HepG2 (cell line): ENCODE measurements around the gene MKS1. TPM values are rescaled to one million over a fixed set of nuclear protein-coding genes. Genes with fewer than 3 reads are reported as not detected.

Experiments
- ATAC-seq: fragments of 200-7000 bp; cut with Tn5 transposase; 3 replicates; pipeline ENCODE4 v1.9.1; 2020; ENCODE audit warnings: mild to moderate bottlenecking, moderate library complexity
- BruUV-seq: library from RNA; stranded (reverse); fragments of 400-500 nt; replicated peaks from 2 replicates; lab custom pipeline; 2021; lab: Mats Ljungman, UMichigan
- CTCF ChIA-PET: fragments of 300-600 bp; formaldehyde crosslinking; extraction: SDS; loops from one replicate; lab custom pipeline; 2021; ENCODE audit warnings: low total read pairs, inconsistent platforms, low intra/inter-chr PET ratio; lab: Yijun Ruan, JAX
- POLR2A ChIA-PET: fragments of 350-600 bp; sonication (Branson Sonifier 250); formaldehyde crosslinking; loops from one replicate; lab custom pipeline; 2020; ENCODE audit warnings: antibody characterized with exemption, inconsistent platforms; lab: Yijun Ruan, JAX
- DNase-seq: peaks from one replicate; pipeline ENCODE4 v3.0.0-alpha.2; 2015; ENCODE audit warnings: low spot score
- FAIRE-seq: peaks from 3 replicates; lab custom pipeline; 2011; peaks lifted over from hg19 to GRCh38; lab: Jason Lieb, UNC
- H2AFZ ChIP-seq: one replicate; pipeline ENCODE4 v1.6.1; 2011; ENCODE audit warnings: low read length, inconsistent platforms
- H3K27ac ChIP-seq: fragments of 300-600 bp; 3 replicates; pipeline ENCODE4 v1.8.0; 2011; ENCODE audit warnings: mixed run types, mild to moderate bottlenecking, mixed read lengths, low read length, inconsistent platforms; ENCODE audit not compliant: insufficient read depth; ENCODE audit errors: extremely low read length
- H3K27me3 ChIP-seq, 2 experiments: fragments of 200-600 bp in 1 of 2; 2 replicates in 1 of 2; 3 replicates in 1 of 2; pipeline versions ENCODE4 v1.6.0 to v1.8.0; 2011; ENCODE audit warnings: low read length in 2 of 2, mild to moderate bottlenecking in 2 of 2, moderate library complexity in 2 of 2, inconsistent platforms in 1 of 2; ENCODE audit not compliant: insufficient read depth in 2 of 2, control insufficient read depth in 1 of 2
- H3K36me3 ChIP-seq, 2 experiments: fragments of 200-600 bp in 1 of 2; replicated peaks in 1 of 2; 2 replicates in 1 of 2; 3 replicates in 1 of 2; pipeline versions ENCODE4 v1.5.1 to v1.8.0; 2011; ENCODE audit warnings: low read length in 2 of 2, inconsistent platforms in 1 of 2; ENCODE audit not compliant: insufficient read depth in 2 of 2, control insufficient read depth in 1 of 2
- H3K4me1 ChIP-seq: 2 replicates; pipeline ENCODE4 v1.5.1; 2012; ENCODE audit warnings: low read length, inconsistent platforms; ENCODE audit not compliant: insufficient read depth
- H3K4me2 ChIP-seq: 2 replicates; pipeline ENCODE4 v1.6.0; 2011; ENCODE audit warnings: low read depth, low read length, inconsistent platforms
- H3K4me3 ChIP-seq, 3 experiments: fragments of 200-600 bp in 1 of 3; sonication (generic), shearing (Covaris generic) in 1 of 3; replicated peaks in 1 of 3; 2 replicates each; pipeline ENCODE4 v1.5.1; 2011 to 2016; ENCODE audit warnings: low read length in 3 of 3, inconsistent platforms in 2 of 3, low read depth in 2 of 3, mild to moderate bottlenecking in 2 of 3, control low read depth in 1 of 3, mixed read lengths in 1 of 3; ENCODE audit not compliant: insufficient read depth in 1 of 3
- H3K79me2 ChIP-seq: one replicate; pipeline ENCODE4 v1.6.1; 2011; ENCODE audit warnings: low read length, inconsistent platforms; ENCODE audit not compliant: insufficient read depth
- H3K9ac ChIP-seq: 2 replicates; pipeline ENCODE4 v1.6.0; 2011; ENCODE audit warnings: mild to moderate bottlenecking, low read depth, low read length, inconsistent platforms; ENCODE audit not compliant: insufficient read depth
- H3K9me3 ChIP-seq: 2 replicates; pipeline ENCODE4 v1.5.1; 2012; ENCODE audit warnings: mild to moderate bottlenecking, low read length
- H4K20me1 ChIP-seq: 2 replicates; pipeline ENCODE4 v1.6.0; 2011; ENCODE audit warnings: inconsistent platforms, mild to moderate bottlenecking, low read length, moderate library complexity; ENCODE audit not compliant: insufficient read depth
- GATAD1 ChIP-seq: IDR thresholded peaks from 2 replicates; pipeline ENCODE4 v1.6.1; 2016; ENCODE audit warnings: missing genetic modification reagents, missing compliant biosample characterization
- HNRNPK ChIP-seq: fragments of 200-400 bp; formaldehyde crosslinking; IDR thresholded peaks from 2 replicates; pipeline ENCODE4 v1.6.1; 2018; ENCODE audit warnings: low read length, low read depth, moderate library complexity, mild to moderate bottlenecking; ENCODE audit not compliant: poor library complexity, severe bottlenecking
- MATR3 ChIP-seq: sonication (generic); formaldehyde crosslinking; IDR thresholded peaks from 2 replicates; pipeline ENCODE4 v1.4.0; 2020; ENCODE audit warnings: missing genetic modification reagents
- MYPOP ChIP-seq: sonication (generic); formaldehyde crosslinking; IDR thresholded peaks from 2 replicates; pipeline ENCODE4 v1.8.1; 2023; ENCODE audit warnings: mild to moderate bottlenecking, moderate library complexity, missing genetic modification reagents
- NAIF1 ChIP-seq: sonication (generic); formaldehyde crosslinking; IDR thresholded peaks from 2 replicates; pipeline ENCODE4 v1.5.0; 2020; ENCODE audit warnings: mild to moderate bottlenecking, missing genetic modification reagents, borderline replicate concordance
- POLR2AphosphoS2 ChIP-seq: IDR thresholded peaks from 2 replicates; pipeline ENCODE4 v1.6.1; 2011; ENCODE audit warnings: low read depth, low read length, improper control_type of control experiment
- SAP130 ChIP-seq: IDR thresholded peaks from 2 replicates; pipeline ENCODE4 v1.6.1; 2016; ENCODE audit warnings: low read depth
- STAG1 ChIP-seq: sonication (generic); formaldehyde crosslinking; IDR thresholded peaks from 2 replicates; pipeline ENCODE4 v1.4.0; 2020; ENCODE audit warnings: missing genetic modification reagents
- ZBTB7B ChIP-seq: sonication (generic); formaldehyde crosslinking; IDR thresholded peaks from 2 replicates; pipeline ENCODE4 v1.4.0; 2020; ENCODE audit warnings: missing genetic modification reagents
- ZFP36 ChIP-seq: fragments of 150-350 bp; IDR thresholded peaks from 2 replicates; pipeline ENCODE4 v1.6.1; 2018; ENCODE audit warnings: borderline replicate concordance, low read length, low read depth; ENCODE audit not compliant: partially characterized antibody
- ZFP90 ChIP-seq: sonication (generic); formaldehyde crosslinking; IDR thresholded peaks from 2 replicates; pipeline ENCODE4 v1.8.0; 2022; ENCODE audit warnings: missing genetic modification reagents, mild to moderate bottlenecking, inconsistent platforms, borderline replicate concordance
- ZNF235 ChIP-seq: sonication (generic); formaldehyde crosslinking; IDR thresholded peaks from 2 replicates; pipeline ENCODE4 v1.8.1; 2023; ENCODE audit warnings: mild to moderate bottlenecking, missing genetic modification reagents, borderline replicate concordance
- ZNF33A ChIP-seq: sonication (generic); formaldehyde crosslinking; IDR thresholded peaks from 2 replicates; pipeline ENCODE4 v1.5.1; 2020; ENCODE audit warnings: missing genetic modification reagents, mild to moderate bottlenecking, moderate library complexity, borderline replicate concordance
- ZNF546 ChIP-seq: sonication (generic); formaldehyde crosslinking; conservative IDR thresholded peaks from 2 replicates; pipeline ENCODE4 v1.8.1; 2023; ENCODE audit warnings: mild to moderate bottlenecking, missing genetic modification reagents
- ZNF770 ChIP-seq: sonication (generic); formaldehyde crosslinking; IDR thresholded peaks from 2 replicates; pipeline ENCODE4 v1.5.0; 2020; ENCODE audit warnings: mild to moderate bottlenecking, missing genetic modification reagents
- WGBS: methylation state at CpG from one replicate; pipeline ENCODE4 v1.1.6; 2017; ENCODE audit warnings: low lambda C conversion rate; 5-methylcytosine and 5-hydroxymethylcytosine counted together
- in situ Hi-C: cut with HindIII; loops from 2 replicates; pipeline ENCODE4 v1.10.0; 2017; ENCODE audit warnings: low pct_unique_long_range_greater_than_20kb; ENCODE audit not compliant: extremely low pct_ligation_motif_present
- intact Hi-C: fragments of 100-400 bp; cut with micrococcal nuclease; formaldehyde crosslinking; loops from one replicate; pipeline ENCODE4 v1.10.0; 2022; ENCODE audit not compliant: unreplicated experiment
- polyA plus RNA-seq, 8 experiments: library from polyadenylated mRNA; depleted of rRNA in 3 of 8; stranded (reverse) in 7 of 8; unstranded in 1 of 8; fragments of >200 nt; fragmentation: Illumina TruSeq in 4 of 8; extraction: Trizol in 4 of 8; gene quantifications; 2 replicates each; pipeline versions ENCODE4 v1.2.1 to v1.2.3, GENCODE V29; 2011 to 2016; ENCODE audit warnings: low read depth in 4 of 8, missing spikeins in 1 of 8, mixed read lengths in 1 of 8; ENCODE audit not compliant: insufficient read depth in 1 of 8
- total RNA-seq, 5 experiments: library from RNA; depleted of rRNA; stranded (reverse); fragments of >200 nt; fragmentation: Illumina TruSeq; extraction: Trizol; gene quantifications; 2 replicates each; pipeline ENCODE4 v1.2.3, GENCODE V29; 2016; ENCODE audit warnings: low read depth in 1 of 5

Gene MKS1
- total and polyA plus RNA-seq, 2 of the 13 experiments (the other 11 are each of a cell fraction or from before 2014, with no cell fraction given): 16.1 to 26.3 TPM

GRCh38 chr17:58265902-58266875 is 47.1 kb upstream of the MKS1 start:
- TF ChIP-seq MYPOP (CRISPR knock-in tag): no peak
- no peak for TF ChIP-seq ZNF235 (CRISPR knock-in tag)
- TF ChIP-seq GATAD1: no peak
- no peak for TF ChIP-seq ZNF33A
- TF ChIP-seq SAP130 (CRISPR knock-in tag): no peak
- no peak for TF ChIP-seq MATR3 (CRISPR knock-in tag)
- TF ChIP-seq ZNF546: no peak
- no peak for TF ChIP-seq STAG1 (CRISPR knock-in tag)
- TF ChIP-seq ZFP90 (CRISPR knock-in tag): no peak
- no peak for TF ChIP-seq ZFP36
- no peak for TF ChIP-seq POLR2AphosphoS2
- TF ChIP-seq ZNF770 (CRISPR knock-in tag): no peak
- TF ChIP-seq HNRNPK: no peak
- no peak for TF ChIP-seq NAIF1
- TF ChIP-seq ZBTB7B (CRISPR knock-in tag): no peak
- intact Hi-C loops: no loop called here
- Histone ChIP-seq H3K9ac (no peak overlapping the region), H3K4me3 (no peak overlapping the region), H3K27me3 (peaks cover 3 to 43% of the 10 kb centered on the region in 2 experiments; a peak in 4 of 5 replicates), H4K20me1 (no peaks in the 10 kb centered on the region), H2AFZ (no peak overlapping the region), H3K36me3 (no peaks in the 10 kb centered on the region), H3K27ac (no peak overlapping the region), H3K4me1 (no peaks in the 10 kb centered on the region), H3K79me2 (no peaks in the 10 kb centered on the region), H3K9me3 (no peaks in the 10 kb centered on the region), H3K4me2 (no peak overlapping the region)
- ATAC-seq: no peak
- ChIA-PET CTCF (no interaction called here), POLR2A (no interaction called here)
- no peak for FAIRE-seq
- DNase-seq: no peak
- WGBS: 44% methylated on average over 7 of the region's 7 CpGs
- BruUV-seq: no TSS peak
- in situ Hi-C loops: no loop called here
